HEK293 (cell line): ENCODE measurements around the gene OR2G3.

Experiments
- CTCF ChIA-PET: fragments of 350-600 bp; formaldehyde crosslinking; extraction: SDS; loops from one replicate; lab custom pipeline; 2021; ENCODE audit warnings: antibody characterized with exemption; lab: Yijun Ruan, JAX
- POLR2A ChIA-PET: fragments of 300-600 bp; formaldehyde crosslinking; extraction: SDS; loops from one replicate; lab custom pipeline; 2020; ENCODE audit warnings: antibody characterized with exemption, inconsistent platforms; lab: Yijun Ruan, JAX
- H3K27ac ChIP-seq: fragments of 200-500 bp; sonication (Bioruptor generic); 2 replicates; pipeline ENCODE4 v1.5.1; 2014; ENCODE audit warnings: low read depth, low read length, control low read depth, inconsistent platforms; ENCODE audit errors: extremely low read depth
- H3K36me3 ChIP-seq, 2 experiments: fragments of 200-500 bp in 1 of 2; sonication (Bioruptor generic) in 1 of 2; 1 replicate in 1 of 2; 2 replicates in 1 of 2; pipeline ENCODE4 v1.5.1; 2014 to 2017; ENCODE audit warnings: inconsistent platforms in 2 of 2, low read length in 2 of 2; ENCODE audit not compliant: control insufficient read depth in 2 of 2, insufficient read depth in 1 of 2
- H3K4me1 ChIP-seq: fragments of 200-500 bp; sonication (Bioruptor generic); 2 replicates; pipeline ENCODE4 v1.5.1; 2014; ENCODE audit warnings: mild to moderate bottlenecking, low read length, inconsistent platforms; ENCODE audit not compliant: control insufficient read depth, insufficient read depth
- H3K4me3 ChIP-seq: 2 replicates; pipeline ENCODE4 v1.5.1; 2011; ENCODE audit warnings: low read depth, mild to moderate bottlenecking, control low read depth, low read length, moderate library complexity
- H3K9me3 ChIP-seq: fragments of 200-500 bp; sonication (Bioruptor generic); 2 replicates; pipeline ENCODE4 v1.5.1; 2014; ENCODE audit warnings: low read depth, low read length, inconsistent platforms; ENCODE audit not compliant: control insufficient read depth, insufficient read depth
- FEZF1 ChIP-seq: fragments of 450-650 bp; formaldehyde crosslinking; IDR thresholded peaks from 2 replicates; pipeline ENCODE4 v1.5.1; 2016; ENCODE audit warnings: missing biosample characterization, missing genetic modification characterization
- GLIS2 ChIP-seq: fragments of 450-650 bp; formaldehyde crosslinking; IDR thresholded peaks from 2 replicates; pipeline ENCODE4 v1.5.1; 2016; ENCODE audit warnings: missing biosample characterization, missing genetic modification characterization
- YY2 ChIP-seq: fragments of 450-650 bp; formaldehyde crosslinking; IDR thresholded peaks from 2 replicates; pipeline ENCODE4 v1.5.1; 2016; ENCODE audit warnings: missing biosample characterization, missing genetic modification characterization
- ZBTB48 ChIP-seq: fragments of 450-650 bp; formaldehyde crosslinking; IDR thresholded peaks from 2 replicates; pipeline ENCODE4 v1.5.1; 2016; ENCODE audit warnings: missing biosample characterization, missing genetic modification characterization
- ZNF10 ChIP-seq: fragments of 450-650 bp; formaldehyde crosslinking; IDR thresholded peaks from 2 replicates; pipeline ENCODE4 v1.5.1; 2017; ENCODE audit warnings: missing biosample characterization, missing genetic modification characterization
- ZNF501 ChIP-seq: fragments of 450-650 bp; formaldehyde crosslinking; IDR thresholded peaks from 2 replicates; pipeline ENCODE4 v1.5.1; 2016; ENCODE audit warnings: missing biosample characterization, missing genetic modification characterization
- ZNF677 ChIP-seq: fragments of 450-650 bp; IDR thresholded peaks from 2 replicates; pipeline ENCODE4 v1.5.0; 2018; ENCODE audit warnings: missing biosample characterization, mild to moderate bottlenecking, missing genetic modification characterization, moderate library complexity
- ZNF76 ChIP-seq: fragments of 450-650 bp; formaldehyde crosslinking; IDR thresholded peaks from 2 replicates; pipeline ENCODE4; 2016; ENCODE audit warnings: low read depth, missing biosample characterization, missing genetic modification characterization, borderline replicate concordance

Gene OR2G3

GRCh38 chr1:247653040-247653439 is 47.7 kb downstream of the OR2G3 start:
- Histone ChIP-seq H3K36me3 (no peaks in the 10 kb centered on the region), H3K4me3 (no peak overlapping the region), H3K27ac (no peak overlapping the region), H3K4me1 (no peaks in the 10 kb centered on the region), H3K9me3 (no peaks in the 10 kb centered on the region)
- POLR2A ChIA-PET: no interaction called here
- CTCF ChIA-PET: no interaction called here
- TF ChIP-seq YY2 (tag by site-specific recombination) (no peak), ZNF677 (tag by site-specific recombination) (no peak), ZNF501 (tag by site-specific recombination) (no peak), ZNF76 (no peak), GLIS2 (no peak), FEZF1 (tag by site-specific recombination) (no peak), ZBTB48 (tag by site-specific recombination) (no peak), ZNF10 (no peak)
